HG03103 (cell line): ENCODE measurements around the gene TRIB2.

Experiments
- ATAC-seq: cut with Tn5 transposase; IDR thresholded peaks from one replicate; pipeline ENCODE4 v1.9.1; 2021; ENCODE audit warnings: low read depth; ENCODE audit not compliant: unreplicated experiment

The TRIB2 gene

GRCh38 chr2:12694990-12695774, 21.6 kb upstream of the TRIB2 start:
- ATAC-seq: peak; percentile 62

GRCh38 chr2:12697617-12698016, 19.1 kb upstream of the TRIB2 start:
- no peak for ATAC-seq

GRCh38 chr2:12700989-12701388, 15.7 kb upstream of the TRIB2 start:
- no peak for ATAC-seq

GRCh38 chr2:12701786-12702167, 15.0 kb upstream of the TRIB2 start:
- ATAC-seq: no peak

- no peak for ATAC-seq
Observed at GRCh38 chr2:12702168-12703121, 14.3 kb upstream of the TRIB2 start.

GRCh38 chr2:12704378-12704777, 12.4 kb upstream of the TRIB2 start:
- ATAC-seq: no peak

- no peak for ATAC-seq
Observed at GRCh38 chr2:12705230-12705629, 11.5 kb upstream of the TRIB2 start.

- ATAC-seq: no peak
Observed at GRCh38 chr2:12705742-12706141, 11.0 kb upstream of the TRIB2 start.

GRCh38 chr2:12708508-12709206, 8.1 kb upstream of the TRIB2 start:
- ATAC-seq: no peak

GRCh38 chr2:12709207-12709522, 7.6 kb upstream of the TRIB2 start:
- ATAC-seq: no peak

- ATAC-seq: no peak
Observed at GRCh38 chr2:12710301-12710700, 6.4 kb upstream of the TRIB2 start.

GRCh38 chr2:12711339-12711738, 5.4 kb upstream of the TRIB2 start:
- ATAC-seq: no peak

- no peak for ATAC-seq
Observed at GRCh38 chr2:12712881-12713280, 3.9 kb upstream of the TRIB2 start.

GRCh38 chr2:12714391-12715221, 2.1 kb upstream of the TRIB2 start:
- ATAC-seq: no peak

GRCh38 chr2:12715258-12716031, 1.3 kb upstream of the TRIB2 start:
- no peak for ATAC-seq

- peak; percentile 35 for ATAC-seq
Observed at GRCh38 chr2:12716032-12716281, 779 bp upstream of the TRIB2 start.

- no peak for ATAC-seq
Observed at GRCh38 chr2:12717191-12718014, 667 bp downstream of the TRIB2 start.

GRCh38 chr2:12718015-12718671, 1.4 kb downstream of the TRIB2 start:
- no peak for ATAC-seq
